ENCODE measurements around the gene CWC27.
A peak's percentile ranks its signal among the peaks of the same experiment; 100 is the strongest.

Gene CWC27

DNA sequence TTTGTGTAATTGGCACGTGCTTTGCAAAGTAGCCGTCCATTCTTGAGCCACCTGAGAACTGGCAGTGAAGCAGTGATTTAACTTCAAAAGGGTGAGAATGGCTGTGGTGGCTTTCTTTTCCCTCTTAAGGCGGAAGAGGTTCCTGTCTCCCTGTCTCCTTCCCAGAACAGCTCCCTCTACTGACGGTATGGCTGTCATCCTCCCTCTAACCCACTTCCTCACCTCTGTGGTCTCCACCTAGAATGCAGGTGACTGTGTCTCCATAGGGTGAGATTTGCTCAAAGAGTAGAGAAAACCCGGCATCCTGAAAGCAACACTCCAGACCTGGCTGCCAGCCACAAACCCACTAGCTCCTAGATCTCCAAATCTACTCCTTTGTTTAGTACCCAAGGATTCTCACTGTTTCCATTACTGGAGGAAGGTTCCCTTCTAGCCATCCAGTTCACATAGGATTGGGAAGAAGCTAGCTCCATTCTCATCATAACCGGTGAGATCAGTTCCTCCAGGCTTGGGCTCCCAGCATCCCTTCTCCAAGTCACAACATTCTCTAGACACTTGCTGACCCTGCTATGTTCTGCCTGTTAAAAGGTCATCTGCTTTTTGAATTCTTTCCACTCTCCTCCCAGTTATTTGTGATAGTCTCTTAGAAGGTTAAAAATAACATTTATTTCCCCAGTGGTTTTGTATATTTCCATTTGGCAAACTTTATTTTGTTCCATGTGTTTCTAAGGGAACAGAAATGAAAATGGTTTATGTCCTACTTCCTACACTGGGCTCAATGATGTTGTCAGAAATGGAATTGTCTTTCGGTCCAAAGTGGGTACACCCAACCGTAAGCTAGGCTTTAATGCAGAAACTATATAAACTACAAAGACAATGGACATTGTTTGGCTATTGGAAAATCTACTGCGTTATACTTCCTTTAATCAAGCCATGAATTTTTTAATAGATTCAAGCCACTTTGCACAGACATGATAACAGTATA, 269.4 kb downstream of the CWC27 start:
- DNase-seq (ENCODE audit: low read depth): no peak

DNA sequence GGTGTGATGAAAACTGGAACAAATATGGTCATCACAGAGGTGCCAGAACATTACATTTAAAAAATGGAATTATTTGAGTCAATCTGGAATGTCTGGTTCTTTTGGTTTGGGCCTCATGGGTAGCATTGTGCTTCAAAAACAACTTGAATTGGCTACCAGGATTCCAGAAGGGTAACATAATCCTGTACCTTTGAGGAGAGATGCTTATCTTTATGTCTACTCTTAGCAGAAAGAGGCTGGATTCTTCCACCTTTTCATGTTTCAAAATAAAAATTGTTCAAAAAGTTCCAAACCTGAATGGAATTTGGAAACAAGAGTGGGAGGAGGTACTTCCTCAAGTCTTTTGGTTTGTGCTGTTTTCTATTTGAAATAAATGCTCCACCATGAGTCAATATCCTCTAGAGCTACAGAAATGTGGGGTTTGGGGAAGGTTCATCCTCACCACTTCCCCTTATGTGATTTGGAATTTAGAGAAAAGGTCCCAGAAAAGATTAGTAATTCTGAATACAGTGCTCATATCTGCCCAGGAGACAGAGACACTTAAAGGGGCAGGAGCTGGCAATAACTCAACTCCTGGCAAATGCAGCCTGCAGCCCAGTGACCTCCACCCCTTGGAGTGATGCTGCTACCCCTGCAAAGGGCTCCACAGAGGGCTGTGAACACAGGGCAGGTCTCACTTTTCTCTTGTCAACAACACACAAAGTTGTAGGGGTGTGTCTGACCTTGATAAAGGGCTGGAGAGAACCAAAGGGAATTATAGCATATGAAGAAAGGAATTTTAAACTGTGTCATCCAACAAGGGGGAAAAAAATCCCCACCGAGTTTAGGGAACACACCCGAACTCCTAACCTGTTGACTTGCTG, 272.8 kb downstream of the CWC27 start:
- DNase-seq (ENCODE audit: low read depth): no peak

DNA sequence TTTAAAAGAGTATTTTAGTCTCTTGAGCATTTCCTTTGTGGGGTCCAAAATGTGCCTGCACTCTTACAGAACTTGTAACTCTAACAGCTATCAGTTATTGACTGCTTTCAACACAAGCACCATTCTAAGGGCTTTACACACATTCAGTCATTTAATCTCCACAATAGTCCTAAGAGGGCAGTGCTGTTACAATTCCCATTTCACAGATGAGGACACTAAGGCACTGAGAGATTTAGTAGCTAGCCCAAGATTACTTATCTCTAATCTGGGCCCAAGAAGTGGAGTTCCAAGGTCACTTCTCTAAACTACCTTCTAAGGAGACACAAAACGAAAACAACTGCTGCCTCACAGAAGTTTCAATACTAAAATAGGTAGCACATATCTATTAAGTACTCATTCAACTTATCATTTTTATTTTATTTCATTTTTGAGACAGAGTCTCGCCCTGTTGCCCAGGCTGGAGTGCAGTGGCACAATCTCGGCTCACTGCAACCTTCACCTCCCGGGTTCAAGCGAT, 275.2 kb downstream of the CWC27 start:
- no peak for DNase-seq (ENCODE audit: low read depth)

DNA sequence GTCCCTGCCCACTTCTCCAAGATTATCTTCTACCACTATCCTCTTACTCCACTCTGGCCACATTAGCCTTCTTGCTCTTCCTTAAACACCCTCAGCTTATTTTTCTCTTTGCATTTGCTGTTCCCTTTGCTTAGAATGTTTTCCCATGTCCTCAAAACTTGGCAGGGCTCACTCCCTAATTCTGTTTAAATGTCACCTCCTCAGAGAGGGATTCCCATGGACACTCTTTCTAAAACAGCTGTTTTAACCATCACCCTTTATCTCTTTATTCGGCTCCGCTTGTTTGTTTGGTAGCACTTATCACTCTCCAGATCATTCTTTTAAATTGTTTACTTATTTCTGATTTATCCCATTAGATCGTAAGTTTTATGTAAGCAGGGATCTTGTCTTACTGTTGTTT, 278.5 kb downstream of the CWC27 start:
- no peak for DNase-seq (ENCODE audit: low read depth)

DNA sequence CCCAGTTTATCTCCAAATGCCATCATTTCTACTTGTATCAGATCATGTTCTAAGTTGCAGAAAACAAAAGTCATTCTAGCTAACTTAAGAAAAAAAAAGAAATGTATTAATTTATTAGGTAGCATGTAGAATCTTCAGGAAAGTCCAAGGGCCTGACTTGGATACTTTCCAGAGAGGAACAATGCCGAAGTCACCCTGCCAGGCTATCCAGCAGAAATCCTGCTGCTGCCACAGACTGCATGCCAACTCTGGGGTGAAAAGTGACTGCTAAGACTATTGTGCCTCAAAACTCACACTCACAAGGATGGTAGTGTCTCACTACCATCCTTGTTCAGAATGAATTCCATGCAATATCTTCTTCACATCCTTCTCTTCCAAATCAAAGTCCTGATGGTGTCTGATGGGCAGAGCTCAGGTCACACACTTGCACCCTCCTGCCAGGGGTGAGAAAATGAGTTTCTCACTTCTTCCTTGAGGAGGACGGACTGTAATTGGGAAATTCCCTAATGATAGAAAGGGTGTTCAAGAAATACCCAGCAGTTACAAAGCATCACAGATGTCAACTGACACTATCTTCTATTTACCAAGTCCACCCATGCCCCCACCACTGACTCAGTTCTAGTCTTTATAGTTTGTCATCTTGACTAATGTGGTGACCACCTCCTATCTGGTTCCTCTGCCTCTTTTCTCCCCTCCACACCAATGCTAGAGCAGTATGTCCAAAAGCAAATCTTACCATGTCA, 279.4 kb downstream of the CWC27 start:
- no peak for DNase-seq (ENCODE audit: low read depth)

DNA sequence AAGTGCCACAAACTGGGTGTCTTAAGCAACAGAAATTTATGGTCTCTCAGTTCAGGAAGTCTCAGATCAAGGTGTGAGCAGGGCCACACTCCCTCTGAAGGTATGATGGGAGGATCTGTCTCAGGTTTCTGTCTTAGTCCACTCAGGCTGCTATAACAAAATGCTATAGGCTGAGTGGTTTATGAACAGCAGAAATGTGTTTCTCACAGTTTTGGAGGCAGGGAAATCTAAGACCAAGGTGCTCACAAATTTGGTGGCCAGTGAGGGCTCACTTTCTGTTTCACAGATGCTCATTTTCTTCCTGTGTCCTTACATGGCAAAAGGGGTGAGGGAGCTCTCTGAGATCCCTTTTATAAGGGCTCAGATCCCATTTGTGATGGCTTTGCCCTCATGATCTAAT, 281.4 kb downstream of the CWC27 start:
- DNase-seq (ENCODE audit: low read depth): no peak

DNA sequence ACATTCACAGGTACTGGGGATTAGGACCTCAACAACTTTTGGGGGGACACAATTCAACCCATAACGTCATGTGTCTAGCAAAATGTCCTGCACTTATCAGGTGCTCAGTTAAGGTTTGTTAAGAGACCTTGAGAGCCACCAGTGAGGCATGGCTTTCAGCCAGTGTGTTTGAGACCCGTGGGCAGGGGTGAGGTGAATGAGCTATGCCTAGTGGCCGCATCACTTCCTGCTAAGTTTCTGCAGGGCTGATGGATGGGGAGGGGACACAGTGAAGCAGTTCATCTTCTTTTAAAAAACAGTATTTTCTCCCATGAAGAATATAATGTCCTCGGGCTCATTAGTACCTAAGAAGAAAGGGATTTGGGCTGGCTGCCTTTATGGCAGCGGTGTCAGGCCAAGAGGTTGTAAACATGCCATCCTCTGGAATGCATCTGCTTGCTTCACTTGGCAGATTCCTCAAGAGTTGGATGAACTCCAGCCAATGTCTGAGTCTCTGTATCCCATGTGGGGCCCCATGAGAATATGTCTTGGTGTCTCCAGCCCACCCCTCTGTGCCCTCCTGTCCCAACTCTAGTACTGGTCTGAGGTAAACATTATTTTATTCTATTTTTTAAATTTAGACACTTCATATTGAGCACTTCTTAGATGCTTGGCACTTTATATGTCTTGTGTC, 282.2 kb downstream of the CWC27 start:
- no peak for DNase-seq (ENCODE audit: low read depth)

DNA sequence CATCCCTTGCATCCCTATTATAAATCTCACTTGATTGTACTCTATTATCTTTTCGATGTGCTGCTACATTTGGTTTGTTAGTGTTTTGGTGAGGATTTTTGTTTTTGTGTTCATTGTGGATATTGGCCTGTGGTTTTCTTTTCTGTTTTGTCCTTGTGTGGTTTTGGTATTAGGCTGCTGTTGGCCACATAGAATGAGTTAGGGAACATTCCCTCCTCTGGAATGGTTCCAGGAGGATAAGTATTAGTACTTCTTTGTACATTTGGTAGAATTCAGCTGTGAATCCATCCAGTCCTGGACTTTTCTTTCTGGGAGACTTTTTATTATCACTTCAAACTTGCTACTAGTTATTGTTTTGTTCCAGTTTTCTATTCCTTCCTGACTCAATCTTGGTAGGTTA, 287.2 kb downstream of the CWC27 start:
- DNase-seq (ENCODE audit: low read depth): no peak

DNA sequence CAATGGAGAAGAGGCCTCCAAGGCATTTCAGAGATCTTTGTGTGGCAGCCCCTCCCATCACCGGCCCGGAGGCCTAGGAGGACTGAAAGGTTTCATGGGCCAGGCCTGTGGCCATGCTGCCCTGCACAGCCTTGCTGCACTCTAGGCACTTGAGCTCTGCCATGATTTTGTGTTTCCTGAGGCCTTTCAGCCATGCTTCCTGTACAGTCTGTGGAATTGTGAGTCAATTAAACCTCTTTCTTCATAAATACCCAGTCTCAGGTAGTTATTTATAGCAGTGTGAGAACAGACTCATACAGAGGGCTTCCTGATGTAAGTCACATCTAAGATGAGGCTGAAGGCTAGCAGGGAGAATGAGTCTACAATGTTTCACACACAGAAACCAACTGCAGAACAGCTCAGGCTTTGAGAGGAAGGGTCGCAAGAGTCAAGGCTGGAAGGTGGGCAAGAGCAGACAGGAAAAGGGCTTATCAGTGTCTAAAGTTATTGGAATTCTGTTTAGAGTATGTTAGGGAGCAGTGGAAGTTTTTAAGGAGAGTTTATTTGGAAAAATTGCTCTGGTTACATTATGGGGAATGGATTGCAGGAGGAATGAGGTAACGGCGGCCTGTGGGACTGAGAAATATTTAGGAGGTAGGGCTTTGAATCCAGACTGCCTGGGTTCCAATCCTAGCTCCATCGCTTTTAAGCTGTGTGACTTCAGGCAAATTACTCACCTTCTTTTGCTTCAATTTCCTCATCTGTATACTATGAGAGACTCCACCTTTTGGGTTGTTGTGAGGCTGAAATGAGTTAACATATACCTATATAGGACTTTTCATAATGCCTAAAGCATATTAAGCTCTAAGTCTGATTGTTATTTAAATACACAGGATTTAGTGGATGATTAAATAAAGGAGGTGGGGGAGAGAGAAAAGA, 291.2 kb downstream of the CWC27 start:
- no peak for DNase-seq (ENCODE audit: low read depth)

DNA sequence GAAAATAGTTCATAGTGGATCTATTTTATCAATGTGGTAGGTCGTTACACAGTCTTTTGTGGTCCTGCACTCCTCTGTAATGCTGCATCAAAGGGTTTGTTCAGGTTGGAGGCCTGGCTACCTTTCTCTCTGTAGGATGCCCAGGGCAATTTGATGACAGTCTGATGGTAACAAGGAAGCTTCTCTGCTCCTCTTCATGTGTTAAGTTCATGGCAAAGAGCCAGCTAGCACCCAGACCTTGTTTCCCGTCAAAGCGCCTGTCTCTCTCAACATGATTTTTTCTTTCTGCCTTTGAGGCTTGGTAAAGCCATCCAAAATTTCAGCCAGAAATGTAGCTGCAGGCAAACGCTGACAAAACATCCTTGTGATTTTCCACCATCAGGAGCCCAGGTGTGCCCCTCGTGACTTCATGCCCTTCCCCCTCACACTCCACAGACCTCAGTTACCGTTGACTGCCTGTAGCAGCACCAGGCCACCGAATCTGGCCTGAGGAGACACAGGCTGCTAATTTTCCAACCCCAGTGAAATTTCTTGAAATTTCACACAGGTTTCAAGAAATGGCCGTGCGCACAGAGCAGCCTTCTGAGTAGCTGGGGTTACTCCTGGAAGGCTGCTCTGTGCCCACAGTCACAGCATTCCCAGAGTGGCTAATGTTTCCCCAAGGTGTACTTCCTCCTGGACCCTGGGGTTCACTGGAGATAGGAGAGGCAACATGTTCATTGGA, 292.7 kb downstream of the CWC27 start:
- DNase-seq (ENCODE audit: low read depth): no peak

DNA sequence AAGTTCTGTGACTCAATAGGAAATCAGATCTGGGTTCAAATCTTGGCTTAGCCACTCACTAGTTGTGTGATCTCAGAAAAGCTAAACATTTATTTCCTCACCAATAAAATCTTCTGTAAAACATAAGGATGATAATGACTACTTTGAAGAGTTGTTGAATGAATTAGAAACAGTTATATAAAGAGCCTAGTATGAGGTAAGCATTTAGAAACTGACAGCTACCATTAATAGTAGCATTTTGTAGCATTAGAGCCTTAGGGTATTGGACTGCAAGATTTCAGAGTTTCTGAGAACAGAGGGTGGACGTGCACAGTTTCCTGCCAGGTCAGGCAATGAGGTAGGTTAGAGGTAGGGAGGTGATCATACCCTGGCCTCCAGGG, 293.2 kb downstream of the CWC27 start:
- DNase-seq (ENCODE audit: low read depth): no peak

DNA sequence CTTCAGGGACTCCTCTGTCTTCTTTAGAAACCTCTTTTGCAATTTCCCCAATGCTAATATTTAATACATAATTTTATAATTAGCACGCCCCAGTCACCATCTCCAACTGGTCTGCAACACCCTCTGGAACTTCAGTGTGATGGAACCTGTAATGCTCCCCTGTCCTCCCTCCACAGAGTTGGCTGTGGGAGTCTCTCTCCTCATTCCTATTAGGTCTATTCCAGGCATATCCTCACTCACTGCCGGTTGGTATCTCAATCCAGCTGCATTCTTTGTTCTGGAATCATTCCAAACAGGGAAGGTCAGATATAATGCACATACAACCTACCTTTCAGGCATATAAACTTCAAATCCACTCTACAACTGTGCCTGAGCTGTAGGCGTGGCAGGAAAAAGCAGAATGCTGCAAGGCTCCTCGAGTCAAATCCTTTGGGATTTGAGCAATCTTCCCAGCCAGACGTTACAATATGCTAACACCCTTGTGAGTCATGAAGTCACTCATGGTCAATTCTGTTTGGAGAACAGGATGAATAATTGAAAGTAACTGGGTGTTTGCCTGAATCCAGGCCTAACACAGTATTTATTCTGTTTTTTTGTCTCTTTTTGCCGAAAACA, 293.8 kb downstream of the CWC27 start:
- peak; percentile 94 for DNase-seq (ENCODE audit: low read depth)

DNA sequence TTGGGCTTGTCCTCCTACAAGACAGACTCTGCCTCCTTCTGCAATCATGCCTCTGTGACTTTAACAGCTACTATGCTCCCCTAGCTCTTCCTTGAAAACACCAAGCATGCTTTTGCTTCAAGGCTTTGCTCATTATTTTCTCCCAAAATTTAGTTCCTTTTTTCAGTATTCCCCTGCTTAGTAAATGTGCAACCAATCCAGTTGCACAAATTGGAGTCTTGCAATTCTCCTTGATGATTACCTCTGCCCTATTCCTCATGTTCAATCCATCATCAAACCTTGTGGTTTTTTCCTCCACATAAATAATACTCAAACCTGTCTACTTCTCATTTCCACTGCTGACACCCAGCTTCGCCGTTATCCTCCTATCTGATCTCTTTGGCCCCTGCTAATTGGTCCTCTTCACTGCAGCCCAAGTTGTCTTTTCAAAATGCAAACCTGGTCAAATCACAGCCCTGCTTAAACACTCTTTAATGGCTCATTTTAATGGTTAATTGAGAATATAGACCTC, 296.3 kb downstream of the CWC27 start:
- no peak for DNase-seq (ENCODE audit: low read depth)

DNA sequence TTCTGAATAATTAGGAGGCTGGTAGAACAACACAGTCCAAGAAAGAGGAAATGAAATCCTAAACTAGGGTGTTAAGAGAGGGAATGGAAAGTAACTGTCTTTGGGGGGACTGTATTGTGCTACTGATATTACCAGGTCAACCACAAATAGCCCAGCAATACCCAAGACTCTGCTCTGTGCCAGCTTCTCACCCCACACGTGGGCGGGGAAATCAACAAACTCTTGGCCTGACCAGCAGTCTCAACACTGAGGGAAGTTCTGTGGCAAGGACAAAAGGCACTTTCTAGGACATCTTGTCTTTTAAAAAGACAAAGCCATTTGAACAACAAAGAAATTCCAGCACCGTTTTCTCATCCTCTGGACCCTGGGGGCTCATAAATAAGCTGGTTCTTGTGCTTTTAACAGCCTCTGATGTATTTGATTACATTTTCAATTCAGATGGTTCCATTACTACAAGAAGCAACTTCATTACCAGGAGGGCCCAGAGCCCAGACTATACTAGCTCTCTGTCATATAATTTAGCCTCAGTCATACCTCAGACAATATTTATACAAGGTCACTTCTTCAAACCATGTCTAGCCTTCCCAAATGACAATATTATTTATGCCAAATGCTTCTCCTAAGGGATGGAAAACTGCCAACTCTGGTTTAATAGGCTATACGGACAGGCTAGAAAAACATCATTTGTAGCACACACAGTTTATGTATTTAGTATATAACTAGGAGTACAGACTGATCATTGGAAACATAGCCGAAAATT, 297.8 kb downstream of the CWC27 start:
- no peak for DNase-seq (ENCODE audit: low read depth)

DNA sequence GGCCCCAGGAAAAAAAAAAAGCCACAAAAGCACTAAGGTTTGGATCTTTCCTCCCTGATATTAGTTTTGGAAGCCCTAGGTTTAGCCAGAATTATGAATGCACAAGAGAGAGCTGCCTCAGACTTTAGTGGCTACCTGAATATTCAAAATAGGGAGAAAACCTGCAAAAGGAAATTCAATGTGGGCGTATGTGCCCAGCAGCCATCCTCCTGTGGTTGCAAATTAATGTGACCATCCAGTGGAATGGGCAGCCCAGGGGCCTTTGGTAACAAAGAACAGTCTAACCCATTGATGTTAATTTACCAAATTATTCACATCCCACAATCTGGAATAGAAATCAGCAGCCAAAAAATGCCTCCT, 298.4 kb downstream of the CWC27 start:
- DNase-seq (ENCODE audit: low read depth): no peak
